Activated CD4-positive, alpha-beta T cell treated with anti-CD3 and anti-CD28 coated beads for 36 hours (primary cell): ENCODE results near the gene MUTYH. TPM values are rescaled to one million over a fixed set of nuclear protein-coding genes. Genes with fewer than 3 reads are reported as not detected.
"Not testable (repeated sequence)": the region's sequence is repeated elsewhere in the genome, so short reads cannot be mapped to it uniquely, and the experiment has no call there.

Experiments
- ATAC-seq: fragments of 200-7000 bp; cut with Tn5 transposase; one replicate; pipeline ENCODE4 v1.10.0; 2021; ENCODE audit warnings: mild to moderate bottlenecking, moderate library complexity
- CTCF ChIA-PET: fragments of 350-600 bp; sonication (Branson Sonifier 250); formaldehyde crosslinking; loops from one replicate; lab custom pipeline; 2021; ENCODE audit warnings: antibody characterized with exemption; lab: Charles Lee
- POLR2A ChIA-PET: fragments of 350-600 bp; sonication (Branson Sonifier 250); formaldehyde crosslinking; loops from one replicate; lab custom pipeline; 2021; ENCODE audit warnings: antibody characterized with exemption, inconsistent platforms; lab: Charles Lee
- DNase-seq: peaks from one replicate; pipeline ENCODE4 v3.0.0-alpha.2; 2020
- H3K27ac Mint-ChIP-seq: one replicate; pipeline ENCODE4 v1.8.0; 2021; ENCODE audit warnings: mixed read lengths
- H3K27me3 Mint-ChIP-seq: one replicate; pipeline ENCODE4 v1.8.0; 2021; ENCODE audit warnings: mixed read lengths
- H3K36me3 Mint-ChIP-seq: one replicate; pipeline ENCODE4 v1.8.0; 2021; ENCODE audit warnings: low read depth, mixed read lengths
- H3K4me1 Mint-ChIP-seq: one replicate; pipeline ENCODE4 v1.8.0; 2021; ENCODE audit warnings: mixed read lengths
- H3K4me3 Mint-ChIP-seq: one replicate; pipeline ENCODE4 v1.8.0; 2021; ENCODE audit warnings: mild to moderate bottlenecking, moderate library complexity, mixed read lengths
- H3K9me3 Mint-ChIP-seq: one replicate; pipeline ENCODE4 v1.8.0; 2021; ENCODE audit warnings: low read depth, mixed read lengths
- intact Hi-C, 2 experiments: fragments of 100-400 bp; cut with DNase I in 1 of 2; cut with micrococcal nuclease in 1 of 2; formaldehyde crosslinking; loops; one replicate each; pipeline versions ENCODE4 v1.14.2 to v1.15.1; 2022 to 2024; cut with DNase I, micrococcal nuclease
- total RNA-seq, 2 experiments: library from RNA; stranded (reverse); gene quantifications; one replicate each; pipeline ENCODE4 v1.2.3, GENCODE V29; 2021

Gene MUTYH
- total RNA-seq, 2 experiments from 2014 or later: 48.6 to 53.7 TPM

DNA sequence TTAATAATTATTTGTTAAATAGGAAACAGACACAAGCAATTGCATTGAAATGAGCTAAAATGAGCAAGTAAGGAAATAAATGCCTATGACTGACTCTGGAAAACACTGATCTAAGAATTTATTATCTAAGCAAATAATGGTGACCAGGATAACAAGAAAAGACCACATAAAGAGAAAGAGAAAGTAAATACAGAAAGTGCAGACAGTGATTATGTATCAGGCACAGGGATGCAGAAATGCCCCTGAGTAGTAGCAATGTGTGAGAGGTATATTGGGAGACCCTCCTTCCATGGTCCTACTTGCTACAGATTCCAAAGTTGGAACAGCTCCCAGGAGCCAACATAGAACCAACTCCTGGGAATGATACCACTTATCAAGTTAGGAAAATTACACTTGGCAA lies 33.3 kb upstream of the MUTYH start:
- Mint-ChIP-seq H3K27ac (no peak overlapping the region), H3K27me3 (no peaks in the 10 kb centered on the region), H3K4me1 (no peaks in the 10 kb centered on the region), H3K36me3 (no peaks in the 10 kb centered on the region), H3K9me3 (no peaks in the 10 kb centered on the region), H3K4me3 (no peak overlapping the region)
- ATAC-seq (no peak), DNase-seq (no peak)
- ChIA-PET POLR2A (interaction anchor here (0.6 kb wide), 1 partner anchor 360 kb away, joined by 9 read pairs; no protein-coding TSS in a partner anchor), CTCF (interaction anchor here (0.5 to 1.6 kb wide), 4 partner anchors 17 to 598 kb away, joined by 3 read pairs; no protein-coding TSS in a partner anchor)
- intact Hi-C loops: no loop called here

- Mint-ChIP-seq H3K4me1 (no peaks in the 10 kb centered on the region), H3K27ac (no peak overlapping the region), H3K27me3 (no peaks in the 10 kb centered on the region), H3K9me3 (no peaks in the 10 kb centered on the region), H3K4me3 (no peak overlapping the region), H3K36me3 (no peaks in the 10 kb centered on the region)
- ATAC-seq (no peak), DNase-seq (no peak)
- intact Hi-C loops: no loop called here
- POLR2A ChIA-PET: no interaction called here
- CTCF ChIA-PET: interaction anchor here (0.6 to 1.2 kb wide), 4 partner anchors 121 to 850 kb away, joined by 3 to 5 read pairs (median 3); partner anchors contain the start of gene TESK2
Observed at GRCh38 chr1:45370575-45370974, 30.3 kb upstream of the MUTYH start.

- Mint-ChIP-seq H3K4me3 (no peak overlapping the region), H3K9me3 (no peaks in the 10 kb centered on the region), H3K27me3 (no peaks in the 10 kb centered on the region), H3K36me3 (no peaks in the 10 kb centered on the region), H3K27ac (no peak overlapping the region), H3K4me1 (peaks cover 10% of the 10 kb centered on the region)
- DNase-seq: no peak
- POLR2A ChIA-PET: no interaction called here
- ATAC-seq: no peak
- intact Hi-C loops: no loop called here
- CTCF ChIA-PET: interaction anchor here (0.6 to 1.6 kb wide), 4 partner anchors 126 to 213 kb away, joined by 3 to 8 read pairs (median 4); partner anchors contain the start of gene TESK2
Observed at GRCh38 chr1:45365051-45365450, 24.8 kb upstream of the MUTYH start.

- intact Hi-C loops: no loop called here
- no peaks in the 10 kb centered on the region for H3K36me3 Mint-ChIP-seq
- POLR2A ChIA-PET: no interaction called here
- no peak overlapping the region for H3K27ac Mint-ChIP-seq
- DNase-seq: no peak
- CTCF ChIA-PET: interaction anchor here (0.7 to 1.6 kb wide), 3 partner anchors 127 to 344 kb away, joined by 3 to 8 read pairs (median 5); partner anchors contain the start of gene TESK2
- H3K4me1 Mint-ChIP-seq: peaks cover 13% of the 10 kb centered on the region
- no peak overlapping the region for H3K4me3 Mint-ChIP-seq
- H3K27me3 Mint-ChIP-seq: no peaks in the 10 kb centered on the region
- ATAC-seq: no peak
- H3K9me3 Mint-ChIP-seq: no peaks in the 10 kb centered on the region
Observed at GRCh38 chr1:45364294-45364693, 24.1 kb upstream of the MUTYH start.

DNA sequence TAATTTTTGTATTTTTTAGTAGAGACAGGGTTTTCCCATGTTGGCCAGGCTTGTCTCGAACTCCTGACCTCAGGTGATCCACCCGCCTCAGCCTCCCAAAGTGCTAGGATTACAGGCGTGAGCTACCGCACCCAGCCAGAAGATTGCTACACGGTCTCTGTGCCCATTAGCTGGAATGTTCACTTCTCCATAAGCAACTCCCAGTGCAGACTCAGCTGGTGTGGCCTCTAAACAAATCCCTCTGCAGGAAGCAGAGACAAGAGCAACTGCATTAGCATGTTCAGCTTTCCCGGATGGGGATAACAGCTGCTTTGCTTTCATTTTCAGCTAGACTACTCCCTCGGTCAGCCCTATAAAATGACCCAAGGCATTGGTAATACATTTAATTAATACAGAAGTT lies 20.7 kb upstream of the MUTYH start:
- DNase-seq, POLR2A ChIA-PET: not testable (repeated sequence)
- intact Hi-C loops: loop anchor here (1.0 kb wide), 1 partner anchor 132 kb away; no protein-coding TSS in a partner anchor

GRCh38 chr1:45359882-45360513 lies 19.8 kb upstream of the MUTYH start:
- Mint-ChIP-seq H3K9me3 (no peaks in the 10 kb centered on the region), H3K36me3 (no peaks in the 10 kb centered on the region), H3K27me3 (no peaks in the 10 kb centered on the region), H3K4me3 (no peak overlapping the region), H3K4me1 (peaks cover 11% of the 10 kb centered on the region), H3K27ac (peak overlapping the region; percentile 4)
- DNase-seq (peak; percentile 76), ATAC-seq (peak; percentile 79)
- intact Hi-C loops: loop anchor here (1.0 kb wide), 2 partner anchors 133 to 210 kb away; no protein-coding TSS in a partner anchor
- POLR2A ChIA-PET: interaction anchor here (0.6 to 0.7 kb wide), 2 partner anchors 102 to 132 kb away, joined by 4 to 5 read pairs; no protein-coding TSS in a partner anchor
- CTCF ChIA-PET: interaction anchor here (0.5 to 9.2 kb wide), 18 partner anchors 12 to 318 kb away, joined by 3 to 170 read pairs (median 4); partner anchors contain the start of genes MUTYH and TESK2

More for the DNA sequence above, 20.7 kb upstream of the MUTYH start:
- H3K27ac Mint-ChIP-seq, H3K36me3 Mint-ChIP-seq, H3K27me3 Mint-ChIP-seq, H3K9me3 Mint-ChIP-seq, H3K4me3 Mint-ChIP-seq, ATAC-seq: not testable (repeated sequence)
- H3K4me1 Mint-ChIP-seq: peaks cover 13% of the 10 kb centered on the region
- CTCF ChIA-PET: interaction anchor here (0.6 to 9.2 kb wide), 9 partner anchors 46 to 618 kb away, joined by 3 to 170 read pairs (median 4); partner anchors contain the start of gene TESK2

GRCh38 chr1:45356186-45356585 lies 15.9 kb upstream of the MUTYH start:
- Mint-ChIP-seq H3K27ac (no peak overlapping the region), H3K36me3 (no peaks in the 10 kb centered on the region), H3K27me3 (no peaks in the 10 kb centered on the region), H3K9me3 (no peaks in the 10 kb centered on the region), H3K4me1 (peaks cover 6% of the 10 kb centered on the region), H3K4me3 (no peak overlapping the region)
- ChIA-PET POLR2A (no interaction called here), CTCF (interaction anchor here (0.6 to 9.2 kb wide), 6 partner anchors 8 to 330 kb away, joined by 3 to 170 read pairs (median 4); partner anchors contain the start of genes CCDC163, GPBP1L1, MMACHC and TESK2)
- intact Hi-C loops: no loop called here
- no peak for DNase-seq
- no peak for ATAC-seq

GRCh38 chr1:45355683-45356082 lies 15.4 kb upstream of the MUTYH start:
- intact Hi-C loops: no loop called here
- Mint-ChIP-seq H3K36me3 (no peaks in the 10 kb centered on the region), H3K4me3 (no peak overlapping the region), H3K9me3 (no peaks in the 10 kb centered on the region), H3K27me3 (no peaks in the 10 kb centered on the region), H3K4me1 (peaks cover 6% of the 10 kb centered on the region), H3K27ac (no peak overlapping the region)
- no peak for DNase-seq
- CTCF ChIA-PET: interaction anchor here (0.5 to 9.2 kb wide), 2 partner anchors 50 to 137 kb away, joined by 3 to 170 read pairs; partner anchors contain the start of gene TESK2
- no peak for ATAC-seq
- POLR2A ChIA-PET: no interaction called here

- Mint-ChIP-seq H3K4me1 (peaks cover under 1% of the 10 kb centered on the region), H3K4me3 (no peak overlapping the region), H3K27me3 (no peaks in the 10 kb centered on the region), H3K27ac (no peak overlapping the region), H3K9me3 (no peaks in the 10 kb centered on the region), H3K36me3 (no peaks in the 10 kb centered on the region)
- POLR2A ChIA-PET: no interaction called here
- CTCF ChIA-PET: interaction anchor here (0.7 to 9.2 kb wide), 2 partner anchors 138 to 215 kb away, joined by 3 to 170 read pairs; partner anchors contain the start of gene TESK2
- intact Hi-C loops: no loop called here
- DNase-seq: no peak
- no peak for ATAC-seq
Observed at GRCh38 chr1:45354838-45355237, 14.6 kb upstream of the MUTYH start.

DNA sequence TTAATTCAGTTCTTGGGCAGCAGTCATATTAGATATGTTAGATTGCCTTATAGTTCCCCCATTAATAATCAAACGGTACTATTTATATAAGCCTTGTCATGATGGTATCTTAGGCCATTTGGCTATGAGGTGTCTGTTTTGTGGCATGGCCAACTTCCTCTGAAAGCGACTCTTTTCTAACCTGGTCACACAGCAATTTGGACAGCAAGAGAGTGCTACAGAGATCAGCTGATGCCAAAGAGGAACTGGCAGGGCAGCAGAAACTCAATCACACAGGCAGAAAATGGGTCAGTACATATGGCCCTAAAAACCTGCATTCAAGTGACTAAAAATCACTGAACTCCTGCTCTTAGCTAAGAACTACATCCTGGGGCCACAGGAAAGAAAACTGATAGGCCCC lies 13.4 kb upstream of the MUTYH start:
- DNase-seq (no peak), ATAC-seq (no peak)
- H3K27ac Mint-ChIP-seq: no peak overlapping the region
- POLR2A ChIA-PET: no interaction called here
- peaks cover 4% of the 10 kb centered on the region for H3K4me1 Mint-ChIP-seq
- H3K4me3 Mint-ChIP-seq: no peak overlapping the region
- no peaks in the 10 kb centered on the region for H3K27me3 Mint-ChIP-seq
- no peaks in the 10 kb centered on the region for H3K9me3 Mint-ChIP-seq
- H3K36me3 Mint-ChIP-seq: no peaks in the 10 kb centered on the region
- intact Hi-C loops: no loop called here
- CTCF ChIA-PET: interaction anchor here (0.7 kb wide), 1 partner anchor 261 kb away, joined by 3 read pairs; no protein-coding TSS in a partner anchor

DNA sequence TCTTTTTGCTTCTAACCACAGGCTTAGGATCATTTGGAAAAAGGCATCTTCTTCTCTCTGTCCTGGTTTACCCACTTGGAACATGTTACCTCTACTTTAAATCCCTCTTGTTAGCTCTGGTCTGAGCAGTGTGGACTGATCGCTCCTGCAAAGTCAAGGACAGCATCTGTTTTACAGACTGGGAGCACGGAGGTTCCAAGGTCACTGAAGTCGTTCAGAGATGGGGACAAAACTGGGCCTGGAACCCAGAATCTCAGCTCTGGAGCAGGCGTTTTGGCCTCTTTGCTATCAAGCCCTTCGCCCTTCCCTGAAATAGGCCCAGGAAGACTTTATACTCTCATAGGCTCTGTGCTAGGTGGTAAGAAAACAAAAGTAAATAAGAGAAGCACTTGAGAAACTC lies 11.3 kb upstream of the MUTYH start:
- Mint-ChIP-seq H3K36me3 (no peaks in the 10 kb centered on the region), H3K9me3 (no peaks in the 10 kb centered on the region), H3K27me3 (no peaks in the 10 kb centered on the region), H3K4me1 (peaks cover 4% of the 10 kb centered on the region), H3K4me3 (no peak overlapping the region), H3K27ac (no peak overlapping the region)
- ATAC-seq (no peak), DNase-seq (no peak)
- ChIA-PET POLR2A (no interaction called here), CTCF (interaction anchor here (0.6 to 1.2 kb wide), 3 partner anchors 140 to 337 kb away, joined by 3 to 4 read pairs (median 3); partner anchors contain the start of gene TESK2)
- intact Hi-C loops: no loop called here
